Astrocyte (in vitro differentiated cells and primary cell): ENCODE data around the gene IGF2BP2. TPM values are rescaled to one million over a fixed set of nuclear protein-coding genes. Genes with fewer than 3 reads are reported as not detected.
"Not testable (repeated sequence)": the region's sequence is repeated elsewhere in the genome, so short reads cannot be mapped to it uniquely, and the experiment has no call there.

Experiments used
- DNase-seq: peaks from one replicate; pipeline ENCODE4 v3.0.0-alpha.2; 2010; ENCODE audit warnings: low read depth
- FAIRE-seq: peaks from 2 replicates; lab custom pipeline; 2011; peaks lifted over from hg19 to GRCh38; lab: Jason Lieb, UNC
- H2AFZ ChIP-seq: 2 replicates; pipeline ENCODE4 v1.6.0; 2012; ENCODE audit warnings: low read depth, low read length, inconsistent platforms
- H3K27ac ChIP-seq: 2 replicates; pipeline ENCODE4 v1.5.1; 2011; ENCODE audit warnings: low read depth, low read length, inconsistent platforms
- H3K27me3 ChIP-seq: 2 replicates; pipeline ENCODE4 v1.6.0; 2011; ENCODE audit warnings: low read length, inconsistent platforms; ENCODE audit not compliant: insufficient read depth
- H3K36me3 ChIP-seq: 2 replicates; pipeline ENCODE4 v1.5.1; 2011; ENCODE audit warnings: low read length, inconsistent platforms; ENCODE audit not compliant: insufficient read depth
- H3K4me1 ChIP-seq: 2 replicates; pipeline ENCODE4 v1.5.1; 2011; ENCODE audit warnings: low read length, inconsistent platforms; ENCODE audit not compliant: insufficient read depth
- H3K4me2 ChIP-seq: 2 replicates; pipeline ENCODE4 v1.6.0; 2012; ENCODE audit warnings: low read length, inconsistent platforms
- H3K4me3 ChIP-seq: 2 replicates; pipeline ENCODE4 v1.5.1; 2011; ENCODE audit warnings: low read depth, mild to moderate bottlenecking, low read length, inconsistent platforms; ENCODE audit not compliant: insufficient read depth
- H3K79me2 ChIP-seq: 2 replicates; pipeline ENCODE4 v1.6.0; 2012; ENCODE audit warnings: mild to moderate bottlenecking, low read length, inconsistent platforms; ENCODE audit not compliant: insufficient read depth
- H3K9ac ChIP-seq: 2 replicates; pipeline ENCODE4 v1.6.0; 2012; ENCODE audit warnings: mild to moderate bottlenecking, low read length, inconsistent platforms
- H3K9me3 ChIP-seq: 2 replicates; pipeline ENCODE4 v1.5.1; 2012; ENCODE audit warnings: low read depth, mild to moderate bottlenecking, low read length, inconsistent platforms; ENCODE audit not compliant: insufficient read depth
- H4K20me1 ChIP-seq: 2 replicates; pipeline ENCODE4 v1.6.0; 2012; ENCODE audit warnings: low read length, inconsistent platforms; ENCODE audit not compliant: insufficient read depth
- H3K27ac Mint-ChIP-seq: one replicate; pipeline ENCODE4 v1.8.0; 2021; ENCODE audit warnings: mild to moderate bottlenecking, mixed read lengths; ENCODE audit not compliant: unreplicated experiment
- H3K27me3 Mint-ChIP-seq: one replicate; pipeline ENCODE4 v1.8.0; 2021; ENCODE audit warnings: low read depth, mixed read lengths; ENCODE audit not compliant: unreplicated experiment
- H3K36me3 Mint-ChIP-seq: one replicate; pipeline ENCODE4 v1.8.0; 2021; ENCODE audit warnings: low read depth, mixed read lengths; ENCODE audit not compliant: unreplicated experiment
- H3K4me1 Mint-ChIP-seq: one replicate; pipeline ENCODE4 v1.8.0; 2021; ENCODE audit warnings: low read depth, mixed read lengths; ENCODE audit not compliant: unreplicated experiment
- H3K4me3 Mint-ChIP-seq: one replicate; pipeline ENCODE4 v1.8.0; 2021; ENCODE audit warnings: mild to moderate bottlenecking, moderate library complexity, mixed read lengths; ENCODE audit not compliant: unreplicated experiment
- H3K9me3 Mint-ChIP-seq: one replicate; pipeline ENCODE4 v1.8.0; 2021; ENCODE audit warnings: mild to moderate bottlenecking, mixed read lengths; ENCODE audit not compliant: unreplicated experiment
- EZH2 ChIP-seq: IDR thresholded peaks from 2 replicates; pipeline ENCODE4 v1.6.1; 2012; ENCODE audit warnings: mild to moderate bottlenecking, low read length, inconsistent platforms; ENCODE audit not compliant: insufficient read depth
- total RNA-seq: library from RNA; stranded (reverse); gene quantifications from 2 replicates; pipeline ENCODE4 v1.2.1, GENCODE V29; 2021
- TF ChIP-seq, protein P1 (sequence below): IDR thresholded peaks from 2 replicates; pipeline ENCODE4 v1.5.1; 2011; ENCODE audit warnings: low read depth, mild to moderate bottlenecking, inconsistent platforms, low read length, moderate library complexity; ENCODE audit not compliant: insufficient read depth

Gene IGF2BP2
- total RNA-seq, 1 donor from 2014 or later, result 162 TPM

DNA sequence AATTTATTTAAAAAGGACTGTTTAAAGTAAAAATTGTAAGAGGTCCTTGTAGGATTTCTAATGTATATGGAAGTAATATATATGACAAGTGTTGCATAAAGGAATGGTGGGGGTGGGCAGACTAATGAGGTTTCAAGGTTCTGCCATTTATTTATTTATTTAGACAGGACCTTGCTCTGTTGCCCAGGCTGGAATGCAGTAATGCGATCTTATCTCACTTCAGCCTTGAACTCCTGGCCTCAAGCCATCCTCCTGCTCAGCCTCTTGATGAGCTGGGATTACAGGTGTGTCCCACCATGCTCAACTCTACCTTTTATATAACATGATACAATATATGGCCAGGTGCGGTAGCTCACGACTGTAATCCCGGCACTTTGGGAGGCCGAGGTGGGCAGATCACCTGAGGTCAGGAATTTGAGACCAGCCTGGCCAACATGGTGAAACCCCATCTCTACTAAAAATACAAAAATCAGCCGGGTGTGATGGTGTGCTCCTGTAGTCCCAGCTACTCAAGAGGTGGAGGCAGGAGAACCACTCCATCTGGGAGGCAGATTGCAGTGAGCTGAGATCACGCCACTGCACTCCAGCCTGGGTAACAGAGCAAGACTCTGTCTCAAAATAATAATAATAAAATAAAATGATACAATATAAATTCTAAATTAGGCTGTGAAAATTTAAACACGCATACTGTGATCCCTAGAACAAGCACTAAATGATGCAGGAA is 33.8 kb upstream of the IGF2BP2 start:
- Mint-ChIP-seq H3K9me3 (peaks cover 2% of the 10 kb centered on the region), H3K27ac (no peak overlapping the region), H3K4me1 (no peaks in the 10 kb centered on the region), H3K36me3 (peaks cover 2% of the 10 kb centered on the region), H3K4me3 (no peak overlapping the region), H3K27me3 (no peaks in the 10 kb centered on the region)
- Histone ChIP-seq H3K36me3 (no peaks in the 10 kb centered on the region), H3K4me1 (no peaks in the 10 kb centered on the region), H2AFZ (no peak overlapping the region), H3K79me2 (no peaks in the 10 kb centered on the region), H3K27ac (no peak overlapping the region), H3K9me3 (no peaks in the 10 kb centered on the region), H3K4me3 (no peak overlapping the region), H3K9ac (no peak overlapping the region), H3K4me2 (no peak overlapping the region), H4K20me1 (no peaks in the 10 kb centered on the region), H3K27me3 (no peaks in the 10 kb centered on the region)
- TF ChIP-seq, protein P1, sequence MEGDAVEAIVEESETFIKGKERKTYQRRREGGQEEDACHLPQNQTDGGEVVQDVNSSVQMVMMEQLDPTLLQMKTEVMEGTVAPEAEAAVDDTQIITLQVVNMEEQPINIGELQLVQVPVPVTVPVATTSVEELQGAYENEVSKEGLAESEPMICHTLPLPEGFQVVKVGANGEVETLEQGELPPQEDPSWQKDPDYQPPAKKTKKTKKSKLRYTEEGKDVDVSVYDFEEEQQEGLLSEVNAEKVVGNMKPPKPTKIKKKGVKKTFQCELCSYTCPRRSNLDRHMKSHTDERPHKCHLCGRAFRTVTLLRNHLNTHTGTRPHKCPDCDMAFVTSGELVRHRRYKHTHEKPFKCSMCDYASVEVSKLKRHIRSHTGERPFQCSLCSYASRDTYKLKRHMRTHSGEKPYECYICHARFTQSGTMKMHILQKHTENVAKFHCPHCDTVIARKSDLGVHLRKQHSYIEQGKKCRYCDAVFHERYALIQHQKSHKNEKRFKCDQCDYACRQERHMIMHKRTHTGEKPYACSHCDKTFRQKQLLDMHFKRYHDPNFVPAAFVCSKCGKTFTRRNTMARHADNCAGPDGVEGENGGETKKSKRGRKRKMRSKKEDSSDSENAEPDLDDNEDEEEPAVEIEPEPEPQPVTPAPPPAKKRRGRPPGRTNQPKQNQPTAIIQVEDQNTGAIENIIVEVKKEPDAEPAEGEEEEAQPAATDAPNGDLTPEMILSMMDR, result no peak
- no peak for TF ChIP-seq EZH2
- FAIRE-seq (no peak), DNase-seq (no peak)

GRCh38 chr3:185857208-185857607 is 32.4 kb upstream of the IGF2BP2 start:
- H3K4me3 ChIP-seq, result no peak overlapping the region
- DNase-seq, result no peak
- H3K27me3 Mint-ChIP-seq, result no peaks in the 10 kb centered on the region
- no peaks in the 10 kb centered on the region for H3K27me3 ChIP-seq
- H3K4me1 ChIP-seq, result no peaks in the 10 kb centered on the region
- H2AFZ ChIP-seq, result no peak overlapping the region
- H3K79me2 ChIP-seq, result no peaks in the 10 kb centered on the region
- H3K36me3 Mint-ChIP-seq, result peaks cover 2% of the 10 kb centered on the region
- no peak overlapping the region for H3K4me3 Mint-ChIP-seq
- H3K27ac ChIP-seq, result no peak overlapping the region
- H3K4me1 Mint-ChIP-seq, result peaks cover 6% of the 10 kb centered on the region
- H3K4me2 ChIP-seq, result no peak overlapping the region
- no peaks in the 10 kb centered on the region for H3K9me3 ChIP-seq
- H3K9ac ChIP-seq, result no peak overlapping the region
- peaks cover 2% of the 10 kb centered on the region for H3K9me3 Mint-ChIP-seq
- no peak for FAIRE-seq
- TF ChIP-seq, protein P1, result no peak
- no peak for TF ChIP-seq EZH2
- no peak overlapping the region for H3K27ac Mint-ChIP-seq
- no peaks in the 10 kb centered on the region for H3K36me3 ChIP-seq
- no peaks in the 10 kb centered on the region for H4K20me1 ChIP-seq

- Histone ChIP-seq H3K27me3 (no peaks in the 10 kb centered on the region), H3K9me3 (no peaks in the 10 kb centered on the region), H3K4me2 (no peak overlapping the region), H3K79me2 (no peaks in the 10 kb centered on the region), H3K9ac (no peak overlapping the region), H4K20me1 (no peaks in the 10 kb centered on the region), H3K36me3 (no peaks in the 10 kb centered on the region), H3K4me3 (no peak overlapping the region), H3K27ac (no peak overlapping the region), H2AFZ (no peak overlapping the region), H3K4me1 (no peaks in the 10 kb centered on the region)
- no peak for FAIRE-seq
- Mint-ChIP-seq H3K4me3 (no peak overlapping the region), H3K36me3 (peaks cover 2% of the 10 kb centered on the region), H3K4me1 (peaks cover 6% of the 10 kb centered on the region), H3K9me3 (peaks cover 2% of the 10 kb centered on the region), H3K27ac (no peak overlapping the region), H3K27me3 (no peaks in the 10 kb centered on the region)
- TF ChIP-seq, protein P1, result no peak
- no peak for TF ChIP-seq EZH2
- no peak for DNase-seq
Measured at GRCh38 chr3:185856652-185857051, 31.8 kb upstream of the IGF2BP2 start.

DNA sequence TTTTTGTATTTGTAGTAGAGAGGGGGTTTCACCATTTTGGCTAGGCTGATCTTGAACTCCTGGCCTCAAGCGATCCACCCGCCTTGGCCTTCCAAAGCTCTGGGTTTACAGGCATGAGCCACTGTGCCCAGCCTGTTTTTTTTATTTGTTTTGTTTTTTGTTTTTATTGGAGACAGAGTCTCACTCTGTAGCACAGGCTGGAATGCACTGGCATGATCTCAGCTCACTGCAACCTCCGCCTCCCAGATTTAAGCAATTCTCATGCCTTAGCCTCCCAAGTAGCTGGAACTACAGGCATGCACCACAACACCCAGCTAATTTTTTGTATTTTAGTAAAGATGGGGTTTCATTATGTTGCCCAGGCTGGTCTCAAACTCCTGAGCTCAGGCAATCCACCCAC is 28.9 kb upstream of the IGF2BP2 start:
- H2AFZ ChIP-seq, H3K9me3 Mint-ChIP-seq, FAIRE-seq, H3K9ac ChIP-seq, DNase-seq, H3K27me3 ChIP-seq, H3K79me2 ChIP-seq, H3K36me3 Mint-ChIP-seq, H3K4me2 ChIP-seq, H4K20me1 ChIP-seq, H3K4me3 Mint-ChIP-seq, H3K27ac Mint-ChIP-seq, H3K27me3 Mint-ChIP-seq, H3K4me1 ChIP-seq, H3K4me1 Mint-ChIP-seq, H3K36me3 ChIP-seq, H3K27ac ChIP-seq, H3K9me3 ChIP-seq, H3K4me3 ChIP-seq: not testable (repeated sequence)
